ENCODE results near the gene TPI1. TPM values are rescaled to one million over a fixed set of nuclear protein-coding genes. Genes with fewer than 3 reads are reported as not detected.
"Not testable (repeated sequence)": the region's sequence is repeated elsewhere in the genome, so short reads cannot be mapped to it uniquely, and the experiment has no call there.

Gene TPI1
- polyA plus RNA-seq, 1 donor, result 564 TPM

DNA sequence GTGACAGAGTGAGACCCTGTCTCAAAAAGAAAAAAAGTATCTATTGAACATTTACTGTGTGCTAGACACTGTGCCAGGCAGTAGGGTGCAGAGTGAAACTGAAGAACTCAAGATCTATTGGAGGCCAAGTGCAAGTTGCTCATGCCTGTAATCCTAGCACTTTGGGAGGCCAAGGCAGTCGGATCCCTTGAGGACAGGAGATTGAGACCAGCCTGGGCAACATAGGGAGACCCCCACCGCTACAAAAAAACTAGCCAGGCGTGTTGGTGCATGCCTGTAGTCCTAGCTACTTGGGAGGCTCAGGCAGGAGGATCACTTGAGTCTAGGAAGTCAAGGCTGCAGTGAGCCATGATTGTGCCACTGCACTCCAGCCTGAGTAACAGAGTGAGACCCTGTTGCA lies 25.4 kb downstream of the TPI1 start:
- not testable (repeated sequence) for DNase-seq; H3K4me3 ChIP-seq (ENCODE audit: low read length); H3K4me1 ChIP-seq (ENCODE audit: control insufficient read depth, insufficient read depth, low read length); H3K36me3 ChIP-seq (ENCODE audit: control insufficient read depth, insufficient read depth, low read length); H3K27me3 ChIP-seq (ENCODE audit: control insufficient read depth, insufficient read depth, low read length); H3K9me3 ChIP-seq (ENCODE audit: control insufficient read depth, low read depth, low read length); H3K27ac ChIP-seq (ENCODE audit: low read length)
- WGBS (ENCODE audit: insufficient coverage, low lambda C conversion rate), result no CpG with 5 or more reads among the region's 3 CpGs

DNA sequence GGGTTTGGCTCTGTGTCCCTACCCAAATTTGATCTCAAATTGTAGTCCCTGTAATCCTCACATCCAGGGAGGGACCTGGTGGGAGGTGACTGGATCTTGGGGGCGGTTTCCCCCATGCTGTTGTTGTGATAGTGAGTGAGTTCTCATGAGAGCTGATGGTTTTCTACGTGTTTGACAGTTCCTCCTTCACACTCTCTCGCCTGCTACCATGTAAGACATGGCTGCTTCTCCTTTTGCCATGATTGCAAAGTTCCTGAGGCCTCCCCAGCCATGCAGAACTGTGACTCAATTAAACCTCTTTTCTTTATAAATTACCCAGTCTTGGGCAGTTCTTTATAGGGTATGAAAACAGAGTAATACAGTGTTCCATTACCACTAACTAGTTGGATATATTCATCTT lies 27.0 kb downstream of the TPI1 start:
- no peak overlapping the region for H3K27ac ChIP-seq (ENCODE audit: low read length)
- H3K36me3 ChIP-seq (ENCODE audit: control insufficient read depth, insufficient read depth, low read length), result no peaks in the 10 kb centered on the region
- H3K4me3 ChIP-seq (ENCODE audit: low read length), result no peak overlapping the region
- WGBS (ENCODE audit: insufficient coverage, low lambda C conversion rate), result no CpG with 5 or more reads among the region's 3 CpGs
- no peaks in the 10 kb centered on the region for H3K27me3 ChIP-seq (ENCODE audit: control insufficient read depth, insufficient read depth, low read length)
- H3K9me3 ChIP-seq (ENCODE audit: control insufficient read depth, low read depth, low read length), result no peaks in the 10 kb centered on the region
- H3K4me1 ChIP-seq (ENCODE audit: control insufficient read depth, insufficient read depth, low read length), result peaks cover 7% of the 10 kb centered on the region
- DNase-seq, result no peak

DNA sequence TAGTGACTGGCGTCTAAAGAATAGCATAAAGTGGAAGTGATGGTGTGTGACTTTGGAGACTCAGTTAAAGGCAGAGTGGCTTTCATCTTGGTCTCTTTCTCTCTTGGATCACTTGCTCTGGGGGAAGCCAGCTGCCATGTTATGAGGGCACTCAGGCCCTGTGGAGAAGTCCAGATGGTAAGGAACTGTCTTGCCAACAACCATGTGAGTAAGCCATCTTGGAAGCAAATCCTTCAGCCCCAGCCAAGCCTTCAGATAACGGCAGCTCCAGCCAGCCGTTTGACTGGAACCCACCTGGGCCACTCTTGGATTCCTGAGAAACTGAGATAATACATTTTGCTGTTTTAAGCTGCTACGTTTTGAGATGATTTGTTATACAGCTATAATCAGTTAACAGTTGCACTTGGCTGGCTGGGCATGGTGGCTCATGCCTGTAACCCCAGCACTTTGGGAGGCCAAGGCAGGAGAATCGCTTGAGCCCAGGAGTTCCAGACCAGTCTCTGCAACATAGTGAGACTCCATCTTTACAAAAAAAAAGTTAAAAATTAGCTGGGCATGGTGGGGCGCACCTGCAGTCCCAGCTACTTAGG lies 29.6 kb downstream of the TPI1 start:
- no peaks in the 10 kb centered on the region for H3K9me3 ChIP-seq (ENCODE audit: control insufficient read depth, low read depth, low read length)
- peaks cover 4% of the 10 kb centered on the region for H3K4me1 ChIP-seq (ENCODE audit: control insufficient read depth, insufficient read depth, low read length)
- no peaks in the 10 kb centered on the region for H3K36me3 ChIP-seq (ENCODE audit: control insufficient read depth, insufficient read depth, low read length)
- 100% methylated on average over 1 of the region's 6 CpGs for WGBS (ENCODE audit: insufficient coverage, low lambda C conversion rate)
- no peak for DNase-seq
- no peak overlapping the region for H3K27ac ChIP-seq (ENCODE audit: low read length)
- H3K27me3 ChIP-seq (ENCODE audit: control insufficient read depth, insufficient read depth, low read length), result no peaks in the 10 kb centered on the region
- H3K4me3 ChIP-seq (ENCODE audit: low read length), result no peak overlapping the region

DNA sequence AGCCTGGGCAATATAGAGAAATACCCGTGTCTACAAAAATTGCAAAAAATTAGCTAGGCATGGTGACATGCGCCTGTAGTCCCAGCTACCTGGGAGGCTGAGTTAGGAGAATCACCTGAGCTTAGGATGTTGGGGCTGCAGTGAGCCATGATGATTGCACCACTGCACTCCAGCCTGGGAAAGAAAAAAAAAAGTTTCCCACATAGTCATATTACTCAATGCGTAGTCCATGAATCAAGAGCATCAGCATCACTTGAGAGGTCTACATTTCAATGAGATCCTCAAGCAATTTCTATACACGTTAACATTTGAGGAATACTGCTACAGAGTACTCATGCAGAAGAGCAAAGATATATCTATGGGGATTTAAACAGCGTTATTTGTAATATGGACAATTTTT lies 32.1 kb downstream of the TPI1 start:
- Histone ChIP-seq H3K9me3 (ENCODE audit: control insufficient read depth, low read depth, low read length) (no peaks in the 10 kb centered on the region), H3K4me3 (ENCODE audit: low read length) (no peak overlapping the region), H3K36me3 (ENCODE audit: control insufficient read depth, insufficient read depth, low read length) (no peaks in the 10 kb centered on the region), H3K4me1 (ENCODE audit: control insufficient read depth, insufficient read depth, low read length) (peaks cover 8% of the 10 kb centered on the region), H3K27me3 (ENCODE audit: control insufficient read depth, insufficient read depth, low read length) (no peaks in the 10 kb centered on the region), H3K27ac (ENCODE audit: low read length) (peak overlapping the region; percentile 42)
- WGBS (ENCODE audit: insufficient coverage, low lambda C conversion rate), result no CpG with 5 or more reads among the region's 5 CpGs
- no peak for DNase-seq

DNA sequence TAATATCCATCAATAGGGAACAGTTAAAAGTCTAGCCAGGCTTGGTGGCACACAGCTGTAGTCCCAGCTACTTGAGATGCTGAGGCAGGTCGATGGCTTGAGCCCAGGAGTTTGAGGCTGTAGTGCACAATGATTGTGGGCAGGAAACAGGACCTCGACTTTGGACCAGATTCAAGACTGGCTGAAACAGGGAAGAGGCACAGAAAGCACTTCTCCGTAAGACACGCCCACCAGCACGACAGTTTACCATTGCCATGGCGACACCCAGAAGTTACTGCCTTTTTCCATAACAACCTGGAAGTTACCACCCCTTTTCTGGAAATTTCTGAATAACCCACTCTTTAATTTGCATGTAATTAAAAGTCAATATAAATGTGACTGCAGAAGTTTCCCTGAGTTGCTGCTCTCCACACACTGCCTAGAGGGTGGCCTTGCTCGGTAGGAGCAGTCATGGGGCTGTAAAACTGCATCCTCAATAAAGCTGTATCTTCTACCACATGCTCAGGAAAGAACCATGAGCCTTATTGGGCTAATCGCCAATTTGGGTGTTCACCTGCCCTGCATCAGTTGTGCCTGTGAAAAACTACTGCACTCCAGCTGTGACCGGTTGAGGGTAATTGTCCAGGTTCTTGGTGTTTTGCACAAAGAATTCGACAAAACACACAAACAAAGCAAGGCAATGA lies 32.6 kb downstream of the TPI1 start:
- Histone ChIP-seq H3K9me3 (ENCODE audit: control insufficient read depth, low read depth, low read length) (no peaks in the 10 kb centered on the region), H3K27me3 (ENCODE audit: control insufficient read depth, insufficient read depth, low read length) (no peaks in the 10 kb centered on the region), H3K4me3 (ENCODE audit: low read length) (no peak overlapping the region), H3K4me1 (ENCODE audit: control insufficient read depth, insufficient read depth, low read length) (peaks cover 8% of the 10 kb centered on the region), H3K36me3 (ENCODE audit: control insufficient read depth, insufficient read depth, low read length) (no peaks in the 10 kb centered on the region), H3K27ac (ENCODE audit: low read length) (peak overlapping the region; percentile 42)
- peak; percentile 78 to 89 for DNase-seq
- 100% methylated on average over 1 of the region's 10 CpGs for WGBS (ENCODE audit: insufficient coverage, low lambda C conversion rate)

DNA sequence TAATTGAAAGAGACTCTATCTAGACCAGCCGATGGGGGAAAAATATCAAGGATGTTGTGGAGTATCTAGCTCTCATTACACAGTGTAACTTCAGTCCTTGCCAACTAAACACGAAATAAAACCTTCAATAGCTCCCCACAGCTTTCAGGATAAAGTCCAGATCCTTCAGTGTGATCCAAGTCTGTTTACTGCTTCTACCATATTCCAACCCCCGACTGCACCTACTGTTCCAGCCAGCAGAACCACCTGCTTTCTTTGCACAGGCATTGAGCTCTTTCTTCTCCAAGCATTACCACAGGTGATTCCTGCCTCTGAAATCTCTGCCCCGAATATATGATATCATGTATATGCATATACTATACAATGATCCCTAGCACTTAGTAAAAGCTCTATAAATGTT lies 35.1 kb downstream of the TPI1 start:
- peak in 1 of 2 donors; percentile 45 for DNase-seq
- H3K27me3 ChIP-seq (ENCODE audit: control insufficient read depth, insufficient read depth, low read length), result no peaks in the 10 kb centered on the region
- WGBS (ENCODE audit: insufficient coverage, low lambda C conversion rate), result no CpG with 5 or more reads among the region's 4 CpGs
- H3K36me3 ChIP-seq (ENCODE audit: control insufficient read depth, insufficient read depth, low read length), result peaks cover 6% of the 10 kb centered on the region
- H3K4me1 ChIP-seq (ENCODE audit: control insufficient read depth, insufficient read depth, low read length), result peaks cover 13% of the 10 kb centered on the region
- H3K27ac ChIP-seq (ENCODE audit: low read length), result no peak overlapping the region
- H3K4me3 ChIP-seq (ENCODE audit: low read length), result no peak overlapping the region
- H3K9me3 ChIP-seq (ENCODE audit: control insufficient read depth, low read depth, low read length), result no peaks in the 10 kb centered on the region

DNA sequence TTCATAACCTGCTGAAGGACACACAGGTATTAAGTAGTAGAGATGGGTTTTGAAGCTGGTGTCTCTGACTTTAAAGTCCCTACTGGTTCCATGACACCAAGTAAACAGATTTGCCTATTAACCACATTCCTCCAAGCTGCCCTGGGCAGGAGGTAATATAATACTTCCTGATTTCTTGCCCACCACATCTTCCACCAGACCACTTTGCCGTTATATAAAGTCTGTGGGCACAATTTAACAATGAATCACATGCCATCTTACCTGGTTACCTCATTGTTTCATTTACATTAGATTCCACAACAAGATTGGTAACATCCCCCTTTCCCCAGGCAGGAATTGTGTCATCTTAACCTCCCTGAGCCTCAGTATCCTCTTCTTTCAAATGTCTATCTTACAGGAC lies 36.4 kb downstream of the TPI1 start:
- H3K27ac ChIP-seq (ENCODE audit: low read length), result no peak overlapping the region
- peaks cover 13% of the 10 kb centered on the region for H3K4me1 ChIP-seq (ENCODE audit: control insufficient read depth, insufficient read depth, low read length)
- no peak for DNase-seq

DNA sequence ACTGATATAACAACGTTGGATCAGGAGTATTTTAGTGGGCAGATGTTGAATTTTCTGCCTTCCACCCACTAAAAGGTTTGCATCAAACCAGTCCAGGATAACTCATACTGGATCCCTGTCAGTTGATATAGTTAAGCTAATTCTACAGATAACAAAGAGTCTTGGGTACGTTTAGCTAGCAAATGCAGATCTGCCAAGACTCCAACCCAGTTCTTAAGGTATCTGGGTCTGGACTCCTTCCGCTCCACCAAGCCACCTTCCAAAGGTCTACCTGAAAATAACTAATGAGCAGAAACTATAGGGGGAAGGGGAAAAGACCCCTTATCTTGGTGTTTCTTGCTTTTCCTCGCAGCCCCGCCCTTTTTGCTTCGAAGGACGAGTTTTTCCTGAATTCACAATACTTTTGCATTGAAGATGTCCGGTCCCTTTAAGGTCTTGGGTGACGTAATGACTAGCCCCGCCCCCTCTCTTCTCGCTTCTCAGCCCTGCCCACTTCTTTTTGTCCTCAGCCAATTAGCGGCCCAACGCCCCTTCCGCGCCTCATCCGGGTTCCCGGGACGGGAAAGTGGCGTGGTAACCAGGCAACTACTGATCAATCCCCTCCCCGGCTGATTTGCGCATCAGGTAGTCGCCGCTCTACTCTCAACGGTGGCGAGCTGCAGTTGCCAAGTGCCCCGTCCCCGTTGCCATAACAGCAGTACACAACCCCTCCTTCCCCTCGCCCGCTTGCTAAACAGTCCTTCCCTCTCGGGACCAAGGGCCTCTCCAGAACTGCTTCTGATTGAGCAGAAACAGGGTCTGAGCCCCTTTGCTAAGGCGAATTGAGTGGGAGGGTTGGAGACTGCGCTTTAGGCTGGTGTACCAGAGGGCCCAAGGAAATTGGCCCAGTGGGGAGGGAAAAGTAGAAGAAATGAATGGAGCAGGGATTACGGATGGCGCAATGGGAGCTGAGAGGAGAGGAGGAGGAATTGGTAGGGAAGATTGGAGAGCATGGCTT lies 37.2 kb downstream of the TPI1 start, which contains the start of gene LRRC23:
TSS of gene LRRC23 (plus strand) at position 543 of the 997 bp plus-strand sequence. CDS start 812 bp downstream, outside the sequence.
- DNase-seq, result peak; percentile 94 to 95
- Histone ChIP-seq H3K36me3 (ENCODE audit: control insufficient read depth, insufficient read depth, low read length) (peaks cover 7% of the 10 kb centered on the region), H3K4me3 (ENCODE audit: low read length) (peak within 1 kb of the TSS; percentile 74), H3K27ac (ENCODE audit: low read length) (peak within 1 kb of the TSS; percentile 61), H3K4me1 (ENCODE audit: control insufficient read depth, insufficient read depth, low read length) (peaks cover 13% of the 10 kb centered on the region), H3K9me3 (ENCODE audit: control insufficient read depth, low read depth, low read length) (no peaks in the 10 kb centered on the region), H3K27me3 (ENCODE audit: control insufficient read depth, insufficient read depth, low read length) (peaks cover under 1% of the 10 kb centered on the region)
- 4% methylated on average over 5 of the region's 34 CpGs for WGBS (ENCODE audit: insufficient coverage, low lambda C conversion rate)

More for the DNA sequence above, 36.4 kb downstream of the TPI1 start:
- no CpG with 5 or more reads among the region's 1 CpG for WGBS (ENCODE audit: insufficient coverage, low lambda C conversion rate)
- H3K27me3 ChIP-seq (ENCODE audit: control insufficient read depth, insufficient read depth, low read length), result no peaks in the 10 kb centered on the region
- no peaks in the 10 kb centered on the region for H3K9me3 ChIP-seq (ENCODE audit: control insufficient read depth, low read depth, low read length)
- H3K4me3 ChIP-seq (ENCODE audit: low read length), result no peak overlapping the region
- peaks cover 7% of the 10 kb centered on the region for H3K36me3 ChIP-seq (ENCODE audit: control insufficient read depth, insufficient read depth, low read length)

DNA sequence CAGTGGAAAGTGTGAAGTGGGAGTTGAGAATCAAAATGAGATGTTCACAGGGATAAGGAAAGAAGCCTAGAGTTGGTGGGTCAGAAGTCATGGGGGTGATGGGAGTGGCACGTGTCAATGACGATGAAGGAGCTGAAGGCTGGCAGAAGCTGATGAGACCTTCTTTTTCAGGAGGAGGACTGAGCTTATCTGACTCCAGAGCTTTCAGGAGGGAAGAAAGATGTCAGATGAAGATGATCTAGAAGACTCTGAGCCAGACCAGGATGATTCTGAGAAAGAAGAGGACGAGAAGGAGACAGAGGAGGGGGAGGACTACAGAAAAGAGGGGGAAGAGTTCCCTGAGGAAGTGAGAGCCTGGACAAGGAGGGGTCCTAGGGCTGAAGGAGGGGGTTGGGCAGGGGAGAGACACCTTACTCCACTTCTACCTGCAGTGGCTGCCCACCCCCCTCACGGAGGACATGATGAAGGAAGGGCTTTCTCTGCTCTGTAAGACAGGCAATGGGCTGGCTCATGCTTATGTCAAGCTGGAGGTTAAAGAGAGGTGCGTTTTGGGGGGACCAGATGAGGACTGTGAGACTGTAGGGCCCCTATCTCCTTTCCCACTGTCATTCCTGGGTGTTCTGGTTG lies 38.2 kb downstream of the TPI1 start:
- no peak overlapping the region for H3K4me3 ChIP-seq (ENCODE audit: low read length)
- H3K36me3 ChIP-seq (ENCODE audit: control insufficient read depth, insufficient read depth, low read length), result peaks cover 7% of the 10 kb centered on the region
- peaks cover 9% of the 10 kb centered on the region for H3K4me1 ChIP-seq (ENCODE audit: control insufficient read depth, insufficient read depth, low read length)
- peaks cover 3% of the 10 kb centered on the region for H3K27me3 ChIP-seq (ENCODE audit: control insufficient read depth, insufficient read depth, low read length)
- H3K27ac ChIP-seq (ENCODE audit: low read length), result no peak overlapping the region
- no peaks in the 10 kb centered on the region for H3K9me3 ChIP-seq (ENCODE audit: control insufficient read depth, low read depth, low read length)
- no peak for DNase-seq
- WGBS (ENCODE audit: insufficient coverage, low lambda C conversion rate), result 100% methylated on average over 1 of the region's 5 CpGs

DNA sequence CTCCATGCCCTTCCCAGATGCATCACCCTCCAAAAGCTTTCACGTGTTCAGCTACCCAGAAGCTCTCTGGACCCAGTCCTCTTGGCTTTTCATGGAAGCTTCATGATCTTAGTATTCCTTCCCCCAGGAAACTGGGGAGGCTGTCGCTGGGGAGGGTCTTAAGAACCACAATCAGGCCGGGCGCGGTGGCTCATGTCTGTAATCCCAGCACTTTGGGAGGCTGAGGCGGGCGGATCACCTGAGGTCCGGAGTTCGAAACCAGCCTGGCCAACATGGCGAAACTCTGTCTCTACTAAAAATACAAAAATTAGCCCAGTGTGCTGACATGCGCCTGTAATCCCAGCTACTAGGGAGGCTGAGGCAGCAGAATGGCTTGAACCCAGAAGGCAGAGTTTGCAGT lies 40.8 kb downstream of the TPI1 start:
- not testable (repeated sequence) for H3K27ac ChIP-seq (ENCODE audit: low read length); H3K4me1 ChIP-seq (ENCODE audit: control insufficient read depth, insufficient read depth, low read length); DNase-seq; H3K9me3 ChIP-seq (ENCODE audit: control insufficient read depth, low read depth, low read length); H3K4me3 ChIP-seq (ENCODE audit: low read length); H3K36me3 ChIP-seq (ENCODE audit: control insufficient read depth, insufficient read depth, low read length)
- 100% methylated on average over 1 of the region's 11 CpGs for WGBS (ENCODE audit: insufficient coverage, low lambda C conversion rate)
- peaks cover 20% of the 10 kb centered on the region for H3K27me3 ChIP-seq (ENCODE audit: control insufficient read depth, insufficient read depth, low read length)
